ENCODE results near the gene SOHLH1.

DNA sequence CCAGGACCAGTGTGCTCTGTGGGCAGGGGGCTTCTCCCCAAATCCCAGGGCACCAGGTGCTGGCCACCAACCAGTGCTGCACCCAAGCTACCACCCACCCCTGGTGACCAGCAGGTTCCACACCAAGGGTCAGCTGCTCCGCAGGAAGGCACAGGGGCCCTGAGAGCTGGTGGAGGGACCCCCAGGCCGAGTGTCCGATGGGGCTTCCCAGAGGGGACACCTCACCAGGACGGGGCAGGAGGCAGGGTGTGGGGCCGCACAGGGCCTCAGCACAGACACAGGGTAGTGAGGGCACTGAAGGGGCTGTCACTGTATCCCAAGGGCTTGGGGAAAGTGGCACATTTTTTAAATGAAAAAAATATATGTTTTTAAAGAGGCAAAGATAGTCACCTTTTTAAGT is 18.1 kb downstream of the SOHLH1 start:
- TF ChIP-seq, protein P1, sequence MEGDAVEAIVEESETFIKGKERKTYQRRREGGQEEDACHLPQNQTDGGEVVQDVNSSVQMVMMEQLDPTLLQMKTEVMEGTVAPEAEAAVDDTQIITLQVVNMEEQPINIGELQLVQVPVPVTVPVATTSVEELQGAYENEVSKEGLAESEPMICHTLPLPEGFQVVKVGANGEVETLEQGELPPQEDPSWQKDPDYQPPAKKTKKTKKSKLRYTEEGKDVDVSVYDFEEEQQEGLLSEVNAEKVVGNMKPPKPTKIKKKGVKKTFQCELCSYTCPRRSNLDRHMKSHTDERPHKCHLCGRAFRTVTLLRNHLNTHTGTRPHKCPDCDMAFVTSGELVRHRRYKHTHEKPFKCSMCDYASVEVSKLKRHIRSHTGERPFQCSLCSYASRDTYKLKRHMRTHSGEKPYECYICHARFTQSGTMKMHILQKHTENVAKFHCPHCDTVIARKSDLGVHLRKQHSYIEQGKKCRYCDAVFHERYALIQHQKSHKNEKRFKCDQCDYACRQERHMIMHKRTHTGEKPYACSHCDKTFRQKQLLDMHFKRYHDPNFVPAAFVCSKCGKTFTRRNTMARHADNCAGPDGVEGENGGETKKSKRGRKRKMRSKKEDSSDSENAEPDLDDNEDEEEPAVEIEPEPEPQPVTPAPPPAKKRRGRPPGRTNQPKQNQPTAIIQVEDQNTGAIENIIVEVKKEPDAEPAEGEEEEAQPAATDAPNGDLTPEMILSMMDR (IDR thresholded peaks at IDR 0.05; ENCODE audit: poor library complexity): no peak
- TF ChIP-seq EZH2phosphoT487 (IDR thresholded peaks at IDR 0.05; ENCODE audit: low read depth, severe bottlenecking, unreplicated experiment): no peak

All from hepatocyte (in vitro differentiated cells).